NCI-H187 (cell line): ENCODE data around the gene BICC1.

Experiments
- DNase-seq, 2 experiments: peaks; one replicate each; lab custom pipeline; 2025; lab: John Stamatoyannopoulos, UW

BICC1 gene

DNA sequence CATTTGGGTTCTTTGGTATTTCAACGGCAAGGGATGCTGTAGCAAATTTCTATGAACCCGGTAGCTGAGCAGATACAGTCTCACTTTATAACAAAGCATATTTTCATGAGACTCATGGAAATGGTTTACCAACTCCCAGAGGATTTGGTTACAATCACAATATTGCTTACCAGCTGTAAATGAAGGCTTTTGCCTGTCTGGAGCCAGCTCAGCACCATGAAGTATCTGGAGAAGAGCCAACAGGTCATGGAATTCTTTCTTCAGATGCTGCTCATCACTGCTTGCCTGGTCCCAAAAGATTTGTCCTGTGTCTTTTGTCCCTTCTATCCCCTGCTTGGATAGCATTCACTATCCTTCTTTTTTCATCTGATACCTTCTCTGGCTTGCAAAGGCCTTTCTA is 346.9 kb downstream of the BICC1 start:
- no peak for DNase-seq

DNA sequence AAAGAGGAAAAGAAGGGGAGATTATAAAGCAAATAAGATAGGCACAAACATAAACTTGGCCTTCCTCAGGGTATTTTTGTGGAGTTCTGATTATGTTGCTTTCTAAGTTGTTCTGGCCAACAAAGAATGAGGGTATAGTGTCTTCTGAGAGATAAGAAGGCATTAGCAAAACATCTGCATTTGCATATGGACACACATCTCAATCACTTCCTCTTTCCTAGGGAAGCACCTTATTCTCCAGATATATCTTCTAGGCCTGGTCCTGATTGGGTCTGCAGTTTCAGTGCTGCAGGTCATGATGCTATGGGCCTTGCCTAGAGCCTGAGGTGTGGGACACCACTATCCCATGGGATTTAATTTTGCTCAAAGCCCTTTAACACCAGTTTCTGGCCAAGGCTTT is 355.0 kb downstream of the BICC1 start:
- no peak for DNase-seq

DNA sequence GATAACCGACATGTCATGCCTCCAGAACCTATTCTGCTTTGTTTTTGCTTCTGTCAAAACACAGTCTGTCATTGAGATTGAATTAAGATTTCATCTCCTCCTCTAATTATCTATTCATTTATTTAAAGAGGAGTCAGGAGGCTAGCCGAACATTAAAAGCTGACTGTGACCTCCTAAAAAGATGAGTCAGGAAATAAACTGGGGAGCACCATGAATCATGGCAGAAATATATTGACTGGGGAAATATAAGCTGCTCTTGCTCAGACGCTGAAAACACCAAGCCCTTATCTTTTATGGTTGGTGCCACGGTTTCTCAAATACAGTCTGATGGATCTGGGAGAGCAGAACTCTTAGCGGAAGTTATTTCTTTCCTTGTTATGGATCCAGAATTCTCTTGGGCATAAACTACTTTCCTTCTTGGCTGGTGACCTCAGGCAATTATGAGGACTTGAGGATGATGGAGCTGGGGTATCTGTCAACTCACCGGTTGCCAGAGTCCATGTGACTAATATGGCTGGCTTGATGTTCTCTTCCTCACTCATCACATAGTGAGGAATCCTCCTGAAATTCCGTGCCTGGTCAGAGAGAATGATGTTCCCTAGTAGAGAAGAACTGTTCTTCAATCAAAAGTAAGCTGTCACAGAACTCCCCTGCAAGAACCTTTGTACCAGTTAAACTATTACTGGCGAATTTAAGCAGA is 356.2 kb downstream of the BICC1 start:
- DNase-seq, result no peak

DNA sequence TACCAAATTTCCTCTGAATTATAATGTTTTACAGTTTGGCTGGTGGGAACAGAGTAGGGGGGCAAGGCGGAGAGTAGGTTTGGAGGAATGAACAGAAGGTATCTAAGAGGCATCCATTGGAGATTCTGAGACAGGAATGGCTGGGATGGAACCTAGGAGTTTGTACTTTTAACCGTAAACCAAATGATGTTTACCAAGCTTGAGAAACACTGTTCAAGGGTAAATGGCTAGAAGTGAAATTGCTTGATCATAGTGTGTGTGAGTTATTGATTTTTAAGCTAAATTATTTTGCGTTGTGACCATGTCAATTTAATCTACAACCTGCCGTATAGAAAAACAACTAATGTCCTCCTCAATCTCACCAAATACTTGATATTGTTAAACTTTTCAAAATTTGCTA is 357.4 kb downstream of the BICC1 start:
- DNase-seq, result no peak

DNA sequence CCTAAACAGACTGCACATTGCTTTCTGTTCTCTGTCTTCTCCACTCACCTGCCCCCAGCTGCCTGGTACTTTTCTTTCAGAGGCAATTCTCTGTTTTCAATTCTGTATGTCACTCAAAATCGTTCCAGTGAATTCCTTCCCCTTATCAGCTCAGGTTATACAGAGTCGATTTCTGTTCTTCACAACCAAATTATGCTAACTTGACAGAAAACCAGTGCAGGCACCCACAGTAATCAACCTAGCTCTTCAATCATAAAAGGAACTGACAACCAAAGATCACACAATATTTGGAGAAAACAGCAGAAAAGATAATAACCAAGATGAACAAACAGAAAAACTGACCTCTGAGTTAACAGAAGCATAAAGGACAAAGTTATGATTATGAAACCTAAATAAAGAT is 360.5 kb downstream of the BICC1 start:
- no peak for DNase-seq
